DND-41 (cell line): ENCODE data around the gene MED4.

ENCODE experiments used
- ATAC-seq: fragments of 200-7000 bp; cut with Tn5 transposase; 3 replicates; pipeline ENCODE4 v1.9.1; 2021; ENCODE audit warnings: low read depth; ENCODE audit not compliant: insufficient read depth
- DNase-seq: peaks from one replicate; pipeline ENCODE4 v3.0.0-alpha.2; 2020
- H2AFZ ChIP-seq: 2 replicates; pipeline ENCODE4 v1.6.0; 2012; ENCODE audit warnings: low read depth, low read length
- H3K27ac ChIP-seq: 2 replicates; pipeline ENCODE4 v1.5.1; 2012; ENCODE audit warnings: low read length, inconsistent platforms
- H3K27me3 ChIP-seq: fragments of 200-600 bp; sonication (generic); 2 replicates; pipeline ENCODE4 v1.6.0; 2012; ENCODE audit warnings: low read length, mild to moderate bottlenecking, inconsistent platforms; ENCODE audit not compliant: insufficient read depth, poor library complexity
- H3K36me3 ChIP-seq: 2 replicates; pipeline ENCODE4 v1.5.1; 2012; ENCODE audit warnings: low read length, inconsistent platforms; ENCODE audit not compliant: insufficient read depth
- H3K4me1 ChIP-seq: 2 replicates; pipeline ENCODE4 v1.5.1; 2012; ENCODE audit warnings: mild to moderate bottlenecking, low read length; ENCODE audit not compliant: insufficient read depth
- H3K4me2 ChIP-seq: 2 replicates; pipeline ENCODE4 v1.6.0; 2012; ENCODE audit warnings: mild to moderate bottlenecking, moderate library complexity, low read length, inconsistent platforms; ENCODE audit not compliant: insufficient read depth
- H3K4me3 ChIP-seq, 2 experiments: fragments of 200-600 bp in 1 of 2; shearing (Covaris generic) in 1 of 2; 2 replicates each; pipeline ENCODE4 v1.5.1; 2012 to 2016; ENCODE audit warnings: inconsistent platforms in 2 of 2, low read length in 2 of 2, mild to moderate bottlenecking in 2 of 2, low read depth in 1 of 2, moderate library complexity in 1 of 2
- H3K79me2 ChIP-seq: 2 replicates; pipeline ENCODE4 v1.6.0; 2012; ENCODE audit warnings: low read length, inconsistent platforms; ENCODE audit not compliant: insufficient read depth
- H3K9ac ChIP-seq: 2 replicates; pipeline ENCODE4 v1.6.0; 2012; ENCODE audit warnings: low read depth, mild to moderate bottlenecking, inconsistent platforms, low read length, moderate library complexity
- H3K9me3 ChIP-seq: 2 replicates; pipeline ENCODE4 v1.5.1; 2012; ENCODE audit warnings: low read length, moderate library complexity, mild to moderate bottlenecking, inconsistent platforms; ENCODE audit not compliant: insufficient read depth, severe bottlenecking
- H4K20me1 ChIP-seq: 2 replicates; pipeline ENCODE4 v1.6.0; 2012; ENCODE audit warnings: low read length; ENCODE audit not compliant: insufficient read depth
- EZH2 ChIP-seq: IDR thresholded peaks from 3 replicates; pipeline ENCODE4 v1.6.1; 2012; ENCODE audit warnings: borderline replicate concordance, low read depth, mild to moderate bottlenecking, moderate library complexity, low read length, inconsistent platforms; ENCODE audit not compliant: severe bottlenecking
- TF ChIP-seq, protein P1 (sequence below): IDR thresholded peaks from 2 replicates; pipeline ENCODE4 v1.5.1; 2012; ENCODE audit warnings: borderline replicate concordance, low read length, moderate library complexity, mild to moderate bottlenecking; ENCODE audit not compliant: poor library complexity, severe bottlenecking; ENCODE audit errors: extremely low read depth

The MED4 gene

DNA sequence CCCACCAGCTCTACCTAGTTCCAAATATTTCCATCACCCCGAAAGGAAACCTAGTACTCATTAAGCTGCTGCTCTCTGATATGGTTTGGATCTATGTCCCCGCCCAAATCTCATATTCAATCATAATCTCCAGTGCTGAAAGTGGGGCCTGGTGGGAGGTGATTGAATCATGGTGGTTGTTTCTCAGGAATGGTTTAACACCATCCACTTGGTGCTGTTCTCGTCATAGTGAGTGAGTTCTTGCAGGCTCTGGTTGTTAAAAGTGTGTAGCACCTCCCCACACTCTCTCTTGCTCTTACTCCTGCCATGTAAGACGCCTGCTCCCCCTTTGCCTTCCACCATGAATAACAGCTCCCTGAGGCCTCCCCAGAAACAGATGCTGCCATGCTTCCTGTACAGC is 43.4 kb upstream of the MED4 start:
- ATAC-seq (no peak), DNase-seq (no peak)
- no peaks in the 10 kb centered on the region for H3K36me3 ChIP-seq
- TF ChIP-seq, protein P1, sequence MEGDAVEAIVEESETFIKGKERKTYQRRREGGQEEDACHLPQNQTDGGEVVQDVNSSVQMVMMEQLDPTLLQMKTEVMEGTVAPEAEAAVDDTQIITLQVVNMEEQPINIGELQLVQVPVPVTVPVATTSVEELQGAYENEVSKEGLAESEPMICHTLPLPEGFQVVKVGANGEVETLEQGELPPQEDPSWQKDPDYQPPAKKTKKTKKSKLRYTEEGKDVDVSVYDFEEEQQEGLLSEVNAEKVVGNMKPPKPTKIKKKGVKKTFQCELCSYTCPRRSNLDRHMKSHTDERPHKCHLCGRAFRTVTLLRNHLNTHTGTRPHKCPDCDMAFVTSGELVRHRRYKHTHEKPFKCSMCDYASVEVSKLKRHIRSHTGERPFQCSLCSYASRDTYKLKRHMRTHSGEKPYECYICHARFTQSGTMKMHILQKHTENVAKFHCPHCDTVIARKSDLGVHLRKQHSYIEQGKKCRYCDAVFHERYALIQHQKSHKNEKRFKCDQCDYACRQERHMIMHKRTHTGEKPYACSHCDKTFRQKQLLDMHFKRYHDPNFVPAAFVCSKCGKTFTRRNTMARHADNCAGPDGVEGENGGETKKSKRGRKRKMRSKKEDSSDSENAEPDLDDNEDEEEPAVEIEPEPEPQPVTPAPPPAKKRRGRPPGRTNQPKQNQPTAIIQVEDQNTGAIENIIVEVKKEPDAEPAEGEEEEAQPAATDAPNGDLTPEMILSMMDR, result no peak
- TF ChIP-seq EZH2, result no peak
- no peak overlapping the region for H3K9ac ChIP-seq
- no peaks in the 10 kb centered on the region for H3K4me1 ChIP-seq
- H3K27ac ChIP-seq, result no peak overlapping the region
- no peak overlapping the region for H3K4me3 ChIP-seq
- H4K20me1 ChIP-seq, result no peaks in the 10 kb centered on the region
- H3K9me3 ChIP-seq, result no peaks in the 10 kb centered on the region
- no peaks in the 10 kb centered on the region for H3K79me2 ChIP-seq
- no peak overlapping the region for H3K4me2 ChIP-seq
- no peak overlapping the region for H2AFZ ChIP-seq
- H3K27me3 ChIP-seq, result no peaks in the 10 kb centered on the region

DNA sequence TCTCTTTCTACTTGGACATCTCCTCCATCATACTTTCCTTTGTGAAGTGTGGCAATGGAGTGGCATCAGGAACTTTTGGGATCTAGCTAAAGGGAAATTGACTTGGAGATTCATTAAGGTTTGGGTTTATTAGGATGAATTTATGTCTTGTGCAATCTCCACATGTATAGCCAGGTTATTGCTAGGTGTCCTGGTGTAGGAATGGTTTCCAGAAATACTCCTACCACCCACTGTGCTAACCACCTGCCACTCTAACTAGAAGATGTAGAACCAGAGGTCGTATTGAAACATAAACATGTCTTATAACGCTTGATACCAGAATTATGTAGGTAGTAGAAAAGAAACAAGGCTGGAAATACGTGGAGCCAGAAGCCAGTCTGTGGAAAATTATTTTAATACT is 38.1 kb upstream of the MED4 start:
- Histone ChIP-seq H3K9ac (no peak overlapping the region), H3K9me3 (no peaks in the 10 kb centered on the region), H3K4me1 (0 out of 2 replicates have a peak, but pooled peaks cover 3% of the 10 kb centered on the region), H4K20me1 (no peaks in the 10 kb centered on the region), H3K36me3 (no peaks in the 10 kb centered on the region), H3K27ac (no peak overlapping the region), H3K79me2 (no peaks in the 10 kb centered on the region), H3K27me3 (no peaks in the 10 kb centered on the region), H2AFZ (no peak overlapping the region), H3K4me3 (no peak overlapping the region), H3K4me2 (no peak overlapping the region)
- no peak for TF ChIP-seq EZH2
- TF ChIP-seq, protein P1, result no peak
- DNase-seq (no peak), ATAC-seq (no peak)

GRCh38 chr13:48131533-48131932 is 36.6 kb upstream of the MED4 start:
- no peak for DNase-seq
- Histone ChIP-seq H4K20me1 (no peaks in the 10 kb centered on the region), H3K4me2 (no peak overlapping the region), H3K36me3 (no peaks in the 10 kb centered on the region), H3K9me3 (no peaks in the 10 kb centered on the region), H3K79me2 (no peaks in the 10 kb centered on the region), H3K4me1 (peaks cover 14% of the 10 kb centered on the region), H3K27ac (no peak overlapping the region), H3K9ac (no peak overlapping the region), H3K27me3 (no peaks in the 10 kb centered on the region), H2AFZ (no peak overlapping the region), H3K4me3 (no peak overlapping the region)
- ATAC-seq, result no peak
- TF ChIP-seq, protein P1, result no peak
- TF ChIP-seq EZH2, result no peak

DNA sequence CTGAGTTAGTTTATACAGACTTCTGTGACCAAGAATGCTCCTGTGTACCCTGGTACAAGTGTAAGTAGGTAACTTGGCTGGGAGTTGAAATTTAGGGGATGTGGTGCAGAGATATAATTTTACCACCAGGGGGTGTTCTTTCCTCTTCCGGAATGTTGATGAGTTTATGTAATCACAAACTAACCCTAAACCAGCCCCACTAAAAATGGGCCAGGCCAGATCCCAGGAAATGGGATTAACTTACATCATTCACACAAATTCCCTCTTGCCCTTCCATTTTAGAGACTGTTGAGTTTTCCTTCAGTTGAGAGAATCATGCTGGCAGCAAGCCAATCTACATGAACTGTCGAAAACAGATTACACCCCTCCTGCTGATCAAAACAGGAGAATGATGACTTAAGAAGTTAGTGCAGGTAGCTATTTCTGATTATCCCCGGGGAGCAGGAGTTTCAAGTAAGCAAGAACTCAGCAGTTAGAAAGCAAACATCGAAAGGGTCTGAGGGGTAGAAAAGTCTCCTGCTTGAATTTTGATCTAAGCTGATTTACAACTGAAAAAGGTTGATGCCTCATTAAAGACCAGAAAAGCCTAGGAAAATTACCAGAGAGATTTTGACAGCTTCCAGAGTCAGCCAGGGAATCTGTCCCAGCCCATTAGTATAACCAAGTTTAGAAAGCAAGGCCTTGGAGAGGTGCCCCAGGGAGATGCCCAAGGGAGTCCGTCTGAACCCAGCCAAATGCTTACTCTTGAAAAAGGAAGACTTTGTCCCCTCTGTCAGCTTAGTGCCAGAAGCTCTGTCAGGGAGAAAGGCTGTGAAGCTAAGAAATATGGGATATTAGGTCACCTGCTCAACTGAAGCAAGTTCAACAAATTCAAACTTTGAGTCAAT is 32.3 kb upstream of the MED4 start:
- H2AFZ ChIP-seq, result peak overlapping the region; percentile 76
- H3K27ac ChIP-seq, result peak overlapping the region; percentile 67
- peak; percentile 56 for DNase-seq

More for the DNA sequence above, 32.3 kb upstream of the MED4 start:
- ATAC-seq, result peak; percentile 94
- Histone ChIP-seq H3K4me2 (no peak overlapping the region), H4K20me1 (no peaks in the 10 kb centered on the region), H3K9me3 (no peaks in the 10 kb centered on the region), H3K9ac (no peak overlapping the region), H3K27me3 (no peaks in the 10 kb centered on the region), H3K4me3 (no peak overlapping the region), H3K79me2 (no peaks in the 10 kb centered on the region), H3K36me3 (no peaks in the 10 kb centered on the region), H3K4me1 (peaks cover 14% of the 10 kb centered on the region)
- no peak for TF ChIP-seq EZH2
- TF ChIP-seq, protein P1, result peak; percentile 87
